Body of pancreas (tissue), 4 donors: ENCODE measurements around the gene SCN4A. TPM values are rescaled to one million over a fixed set of nuclear protein-coding genes. Genes with fewer than 3 reads are reported as not detected.

Experiments
- ATAC-seq: fragments of 150-250 bp; one replicate; pipeline ENCODE4 v1.9.1; 2016
- DNase-seq, 4 donors: peaks; one replicate each; pipeline ENCODE4 v3.0.0-alpha.2; 2019
- H3K27ac ChIP-seq, 4 donors: fragments of 200-600 bp; sonication (generic); 1 replicate in 3 of 4; 2 replicates in 1 of 4; pipeline versions ENCODE4 v1.5.1 to v1.6.1; 2016 to 2019; ENCODE audit warnings: mild to moderate bottlenecking in 1 of 4, mixed read lengths in 1 of 4, moderate library complexity in 1 of 4
- H3K27me3 ChIP-seq, 2 donors: fragments of 200-600 bp; sonication (generic); one replicate each; pipeline ENCODE4 v1.6.0; 2016; ENCODE audit warnings: mild to moderate bottlenecking in 1 of 2
- H3K36me3 ChIP-seq, 2 donors: fragments of 200-600 bp; sonication (generic); replicated peaks in 1 of 2; 2 replicates each; pipeline ENCODE4 v1.5.1; 2016; ENCODE audit warnings: low read depth in 2 of 2; ENCODE audit not compliant: insufficient read depth in 1 of 2
- H3K4me1 ChIP-seq: fragments of 200-600 bp; sonication (generic); one replicate; pipeline ENCODE4 v1.6.0; 2016
- H3K4me3 ChIP-seq, 2 donors: fragments of 200-600 bp; sonication (generic); 1 replicate in 1 of 2; 2 replicates in 1 of 2; pipeline ENCODE4 v1.5.1; 2016 to 2019
- H3K9me3 ChIP-seq, 3 donors: fragments of 200-600 bp; sonication (generic); 1 replicate in 2 of 3; 2 replicates in 1 of 3; pipeline ENCODE4 v1.5.1; 2016
- POLR2A ChIP-seq, 3 donors: fragments of 450-650 bp; IDR thresholded peaks; one replicate each; pipeline ENCODE4 v1.6.1; 2016; ENCODE audit warnings: antibody characterized with exemption in 3 of 3, mild to moderate bottlenecking in 2 of 3
- WGBS, 2 donors: methylation state at CpG; one replicate each; pipeline ENCODE4 v1.1.5; 2017; 5-methylcytosine and 5-hydroxymethylcytosine counted together
- intact Hi-C: fragments of 100-400 bp; cut with DNase I; formaldehyde crosslinking; loops from one replicate; pipeline ENCODE4 v1.15.1; 2023
- total RNA-seq, 2 donors: library from RNA; depleted of rRNA; stranded (reverse); fragments of >200 nt; gene quantifications; one replicate each; pipeline ENCODE4 v1.1.0, GENCODE V29; 2016
- TF ChIP-seq, protein P1 (sequence below), 7 experiments: fragments of 450-650 bp in 4 of 7; fragments of 200-600 bp in 3 of 7; sonication (generic) in 3 of 7; IDR thresholded peaks; one replicate each; pipeline ENCODE4 v1.5.1; 2016 to 2019; ENCODE audit warnings: antibody characterized with exemption in 7 of 7

The SCN4A gene
- total RNA-seq, 2 donors from 2014 or later = 0.26 to 1.3 TPM

- Histone ChIP-seq H3K36me3 (no peaks in the 10 kb centered on the region), H3K9me3 (no peaks in the 10 kb centered on the region), H3K27ac (no peak overlapping the region), H3K4me1 (no peaks in the 10 kb centered on the region), H3K4me3 (no peak overlapping the region), H3K27me3 (no peaks in the 10 kb centered on the region)
- intact Hi-C loops = no loop called here
- ATAC-seq (no peak), DNase-seq (peak in 3 of 4 donors; percentile 48 to 54 (median 48))
- 45 to 86% methylated on average over 2 to 6 of the region's 6 CpGs for WGBS, 2 donors
- TF ChIP-seq, protein P1, sequence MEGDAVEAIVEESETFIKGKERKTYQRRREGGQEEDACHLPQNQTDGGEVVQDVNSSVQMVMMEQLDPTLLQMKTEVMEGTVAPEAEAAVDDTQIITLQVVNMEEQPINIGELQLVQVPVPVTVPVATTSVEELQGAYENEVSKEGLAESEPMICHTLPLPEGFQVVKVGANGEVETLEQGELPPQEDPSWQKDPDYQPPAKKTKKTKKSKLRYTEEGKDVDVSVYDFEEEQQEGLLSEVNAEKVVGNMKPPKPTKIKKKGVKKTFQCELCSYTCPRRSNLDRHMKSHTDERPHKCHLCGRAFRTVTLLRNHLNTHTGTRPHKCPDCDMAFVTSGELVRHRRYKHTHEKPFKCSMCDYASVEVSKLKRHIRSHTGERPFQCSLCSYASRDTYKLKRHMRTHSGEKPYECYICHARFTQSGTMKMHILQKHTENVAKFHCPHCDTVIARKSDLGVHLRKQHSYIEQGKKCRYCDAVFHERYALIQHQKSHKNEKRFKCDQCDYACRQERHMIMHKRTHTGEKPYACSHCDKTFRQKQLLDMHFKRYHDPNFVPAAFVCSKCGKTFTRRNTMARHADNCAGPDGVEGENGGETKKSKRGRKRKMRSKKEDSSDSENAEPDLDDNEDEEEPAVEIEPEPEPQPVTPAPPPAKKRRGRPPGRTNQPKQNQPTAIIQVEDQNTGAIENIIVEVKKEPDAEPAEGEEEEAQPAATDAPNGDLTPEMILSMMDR (IDR thresholded peaks at IDR 0.05) = no peak
- no peak for TF ChIP-seq POLR2A (IDR thresholded peaks at IDR 0.05)
Measured at GRCh38 chr17:64005734-64006167, 33.0 kb upstream of the SCN4A start.

- H3K4me1 ChIP-seq = no peaks in the 10 kb centered on the region
- ATAC-seq (no peak), DNase-seq (no peak)
- no peak overlapping the region for H3K27ac ChIP-seq
- no peak for TF ChIP-seq POLR2A (IDR thresholded peaks at IDR 0.05)
- TF ChIP-seq, protein P1 (IDR thresholded peaks at IDR 0.05) = no peak
- no peaks in the 10 kb centered on the region for H3K9me3 ChIP-seq
- intact Hi-C loops = no loop called here
- no peaks in the 10 kb centered on the region for H3K27me3 ChIP-seq
- H3K36me3 ChIP-seq = no peaks in the 10 kb centered on the region
- H3K4me3 ChIP-seq = no peak overlapping the region
- WGBS, 2 donors = 72 to 90% methylated on average over 10 to 18 of the region's 19 CpGs
Measured at GRCh38 chr17:64004903-64005733, 32.4 kb upstream of the SCN4A start.

DNA sequence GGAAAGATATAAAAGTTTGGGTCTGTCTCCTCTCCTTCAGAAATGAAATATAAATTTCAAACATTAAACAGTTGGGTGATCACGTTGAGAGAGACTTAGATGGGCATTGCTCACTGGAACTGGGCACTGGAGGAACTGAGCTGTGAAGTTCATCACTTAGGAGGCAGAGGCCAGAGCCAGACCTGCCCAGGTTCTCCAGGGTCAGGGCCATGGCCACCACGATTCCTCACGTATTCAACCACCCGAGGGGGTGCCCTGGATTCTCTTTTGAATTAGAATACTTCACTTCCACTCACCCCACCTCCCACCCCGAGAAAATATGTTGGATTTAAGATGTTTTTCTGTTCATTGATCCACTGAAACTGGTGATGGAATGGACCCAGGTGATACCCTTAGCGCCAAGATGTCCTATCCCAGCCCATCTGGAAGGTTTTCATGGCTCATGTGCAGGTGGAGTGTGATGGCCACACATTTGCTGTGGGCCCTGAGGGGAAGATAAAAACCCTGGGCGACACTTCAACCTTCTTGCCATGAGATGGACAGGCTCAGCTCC is 31.6 kb upstream of the SCN4A start:
- H3K36me3 ChIP-seq = no peaks in the 10 kb centered on the region
- TF ChIP-seq, protein P1 (IDR thresholded peaks at IDR 0.05) = no peak
- no peak for TF ChIP-seq POLR2A (IDR thresholded peaks at IDR 0.05)
- 88 to 89% methylated on average over 7 of the region's 7 CpGs for WGBS, 2 donors
- intact Hi-C loops = no loop called here
- H3K27ac ChIP-seq = no peak overlapping the region
- no peaks in the 10 kb centered on the region for H3K4me1 ChIP-seq
- H3K27me3 ChIP-seq = no peaks in the 10 kb centered on the region
- H3K4me3 ChIP-seq = no peak overlapping the region
- no peaks in the 10 kb centered on the region for H3K9me3 ChIP-seq
- DNase-seq (no peak), ATAC-seq (no peak)

DNA sequence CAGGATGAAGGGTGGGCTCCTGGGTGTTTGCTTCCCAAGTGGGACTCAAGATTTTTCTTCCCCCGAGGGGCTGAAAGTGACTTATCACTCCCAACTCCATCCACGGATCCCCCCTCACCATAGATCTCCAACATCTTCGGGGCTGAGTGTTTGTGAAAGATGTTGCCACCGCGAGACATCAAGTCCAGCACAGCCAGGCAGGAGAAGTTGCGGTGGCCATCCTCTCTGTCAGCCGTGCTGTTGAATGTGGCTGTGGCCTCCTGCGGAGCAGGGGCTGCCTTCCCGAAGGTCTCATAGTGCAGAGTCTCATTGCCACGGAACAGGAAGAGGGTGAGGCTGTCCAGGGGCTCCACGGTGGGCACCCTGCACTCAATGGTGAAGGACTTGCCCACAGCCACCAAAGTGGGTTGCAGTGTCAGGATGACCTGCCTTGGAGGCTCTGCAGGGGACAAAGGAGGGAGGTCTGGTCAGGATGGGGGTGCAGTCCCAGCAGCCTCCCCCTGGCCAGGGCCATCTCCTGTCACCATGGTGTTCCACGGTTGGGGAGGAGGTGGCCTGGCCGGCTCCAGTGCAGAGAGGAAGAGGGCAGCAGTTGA is 30.9 kb upstream of the SCN4A start:
- ATAC-seq (no peak), DNase-seq (no peak)
- H3K4me1 ChIP-seq = peaks cover 4% of the 10 kb centered on the region
- TF ChIP-seq, protein P1 (IDR thresholded peaks at IDR 0.05) = no peak
- no peak for TF ChIP-seq POLR2A (IDR thresholded peaks at IDR 0.05)
- H3K4me3 ChIP-seq = no peak overlapping the region
- no peaks in the 10 kb centered on the region for H3K9me3 ChIP-seq
- WGBS, 2 donors = 79 to 84% methylated on average over 8 to 12 of the region's 13 CpGs
- H3K27me3 ChIP-seq = no peaks in the 10 kb centered on the region
- intact Hi-C loops = no loop called here
- H3K27ac ChIP-seq = no peak overlapping the region
- no peaks in the 10 kb centered on the region for H3K36me3 ChIP-seq
